Endothelial cell of umbilical vein (primary cell): ENCODE results near the gene C12orf57. TPM values are rescaled to one million over a fixed set of nuclear protein-coding genes. Genes with fewer than 3 reads are reported as not detected.

ENCODE experiments used
- BruUV-seq: library from RNA; stranded (reverse); fragments of 400-500 nt; replicated peaks from 2 replicates; lab custom pipeline; 2021; lab: Mats Ljungman, UMichigan
- CTCF ChIA-PET: fragments of 300-600, 350-600 bp; sonication (Branson Sonifier 250); formaldehyde crosslinking; loops from one replicate; lab custom pipeline; 2021; ENCODE audit warnings: antibody characterized with exemption, inconsistent platforms; lab: Charles Lee
- POLR2A ChIA-PET: fragments of 300-600, 350-600 bp; sonication (Branson Sonifier 250); formaldehyde crosslinking; loops from one replicate; lab custom pipeline; 2021; ENCODE audit warnings: antibody characterized with exemption, inconsistent platforms; lab: Charles Lee
- DNase-seq: peaks from one replicate; pipeline ENCODE4 v3.0.0-alpha.2; 2011; ENCODE audit warnings: low read depth, low spot score
- FAIRE-seq: peaks from 2 replicates; lab custom pipeline; 2011; peaks lifted over from hg19 to GRCh38; lab: Jason Lieb, UNC
- H2AFZ ChIP-seq: 2 replicates; pipeline ENCODE4 v1.6.0; 2012; ENCODE audit warnings: low read depth, low read length, control low read depth, inconsistent platforms
- H3K27ac ChIP-seq: 2 replicates; pipeline ENCODE4 v1.5.1; 2011; ENCODE audit warnings: low read depth, mild to moderate bottlenecking, control low read depth, low read length, moderate library complexity; ENCODE audit not compliant: insufficient read depth
- H3K27me3 ChIP-seq, 2 experiments: 2 replicates each; pipeline versions ENCODE4 v1.6.0 to v1.6.1; 2011; ENCODE audit warnings: low read length in 2 of 2, mixed read lengths in 1 of 2; ENCODE audit not compliant: control insufficient read depth in 2 of 2, insufficient read depth in 2 of 2
- H3K36me3 ChIP-seq, 2 experiments: 2 replicates in 1 of 2; 3 replicates in 1 of 2; pipeline ENCODE4 v1.5.1; 2011; ENCODE audit warnings: low read length in 2 of 2, mild to moderate bottlenecking in 1 of 2, moderate library complexity in 1 of 2; ENCODE audit not compliant: control insufficient read depth in 2 of 2, insufficient read depth in 2 of 2; ENCODE audit errors: extremely low read depth in 1 of 2
- H3K4me1 ChIP-seq: 3 replicates; pipeline ENCODE4 v1.5.1; 2011; ENCODE audit warnings: mild to moderate bottlenecking, low read length; ENCODE audit not compliant: control insufficient read depth, insufficient read depth; ENCODE audit errors: extremely low read depth
- H3K4me2 ChIP-seq: 2 replicates; pipeline ENCODE4 v1.6.1; 2011; ENCODE audit warnings: low read length, control low read depth, mixed read lengths; ENCODE audit not compliant: insufficient read depth
- H3K4me3 ChIP-seq, 3 experiments: fragments of 200-600 bp in 1 of 3; sonication (generic), shearing (Covaris generic) in 1 of 3; replicated peaks in 1 of 3; 2 replicates each; pipeline ENCODE4 v1.5.1; 2011 to 2016; ENCODE audit warnings: control low read depth in 3 of 3, low read length in 3 of 3, mild to moderate bottlenecking in 2 of 3, inconsistent platforms in 1 of 3, low read depth in 1 of 3, moderate library complexity in 1 of 3; ENCODE audit not compliant: insufficient read depth in 1 of 3
- H3K79me2 ChIP-seq: 2 replicates; pipeline ENCODE4 v1.6.0; 2012; ENCODE audit warnings: low read length, inconsistent platforms; ENCODE audit not compliant: control insufficient read depth, insufficient read depth
- H3K9ac ChIP-seq: replicated peaks from 2 replicates; pipeline ENCODE3; 2011; ENCODE audit warnings: low read length, control low read depth; ENCODE audit not compliant: insufficient read depth; ENCODE audit errors: extremely low read depth
- H3K9me1 ChIP-seq: replicated peaks from 3 replicates; pipeline ENCODE4 v1.6.0; 2011; ENCODE audit warnings: mild to moderate bottlenecking, low read length; ENCODE audit not compliant: control insufficient read depth, insufficient read depth; ENCODE audit errors: extremely low read depth
- H3K9me3 ChIP-seq: replicated peaks from 2 replicates; pipeline ENCODE4 v1.5.1; 2012; ENCODE audit warnings: low read length, inconsistent platforms; ENCODE audit not compliant: control insufficient read depth, insufficient read depth
- H4K20me1 ChIP-seq: replicated peaks from 2 replicates; pipeline ENCODE3; 2011; ENCODE audit warnings: mild to moderate bottlenecking, low read length; ENCODE audit not compliant: control insufficient read depth, insufficient read depth; ENCODE audit errors: extremely low read depth
- CTCF ChIP-seq, 2 donors: IDR thresholded peaks; 1 replicate in 1 of 2; 2 replicates in 1 of 2; pipeline ENCODE4 v1.5.1; 2011; ENCODE audit warnings: low read length in 2 of 2, mild to moderate bottlenecking in 2 of 2, moderate library complexity in 2 of 2, control low read depth in 1 of 2, inconsistent platforms in 1 of 2, low read depth in 1 of 2; ENCODE audit not compliant: insufficient read depth in 1 of 2; ENCODE audit errors: extremely low read depth in 1 of 2
- EZH2 ChIP-seq: IDR thresholded peaks from 2 replicates; pipeline ENCODE4 v1.6.1; 2012; ENCODE audit warnings: borderline replicate concordance, low read depth, mild to moderate bottlenecking, moderate library complexity, low read length, inconsistent platforms; ENCODE audit not compliant: severe bottlenecking
- FOS ChIP-seq: IDR thresholded peaks from 2 replicates; pipeline ENCODE4 v1.6.1; 2011; ENCODE audit warnings: mild to moderate bottlenecking, low read length, moderate library complexity, borderline replicate concordance; ENCODE audit not compliant: insufficient read depth
- GATA2 ChIP-seq: IDR thresholded peaks from 2 replicates; pipeline ENCODE4 v1.7.0; 2011; ENCODE audit warnings: low read depth, mild to moderate bottlenecking, moderate library complexity, mixed read lengths, low read length; ENCODE audit not compliant: insufficient read length, insufficient read depth
- JUN ChIP-seq: IDR thresholded peaks from 2 replicates; pipeline ENCODE4 v1.6.1; 2011; ENCODE audit warnings: borderline replicate concordance, low read depth; ENCODE audit not compliant: insufficient read length, insufficient read depth
- MAX ChIP-seq: IDR thresholded peaks from 2 replicates; pipeline ENCODE4 v1.6.1; 2011; ENCODE audit not compliant: insufficient read depth, insufficient read length
- MYC ChIP-seq: IDR thresholded peaks from one replicate; pipeline ENCODE4 v1.6.1; 2011; ENCODE audit warnings: mild to moderate bottlenecking, low read depth, low read length
- POLR2A ChIP-seq: IDR thresholded peaks from 2 replicates; pipeline ENCODE4 v1.6.1; 2012; ENCODE audit warnings: low read depth, mild to moderate bottlenecking, control low read depth, low read length
- POLR2AphosphoS5 ChIP-seq: IDR thresholded peaks from 2 replicates; pipeline ENCODE4 v1.6.1; 2012; ENCODE audit warnings: low read depth, mild to moderate bottlenecking, control low read depth, low read length, moderate library complexity; ENCODE audit not compliant: insufficient read depth
- dilution Hi-C: fragments of 300-500 bp; cut with MboI; formaldehyde crosslinking; loops from one replicate; pipeline ENCODE4 v1.15.0; 2019; ENCODE audit warnings: low sequenced_read_pairs; ENCODE audit not compliant: extremely low pct_ligation_motif_present
- intact Hi-C: fragments of 100-400 bp; cut with micrococcal nuclease; formaldehyde crosslinking; loops from one replicate; pipeline ENCODE4 v1.10.0; 2022
- polyA plus RNA-seq, 4 experiments: library from polyadenylated mRNA; depleted of rRNA in 3 of 4; stranded (reverse) in 3 of 4; unstranded in 1 of 4; fragments of >200 nt; gene quantifications; 2 replicates each; pipeline versions ENCODE4 v1.2.1 to v1.2.3, GENCODE V29; 2011 to 2012; ENCODE audit warnings: missing spikeins in 1 of 4
- total RNA-seq: library from RNA; stranded (reverse); gene quantifications from 2 replicates; pipeline ENCODE4 v1.2.3, GENCODE V29; 2021

The C12orf57 gene
- total and polyA plus RNA-seq, 2 donors (not counting 3 experiments of a cell fraction or from before 2014, with no cell fraction given): 167 to 729 TPM

- no peak overlapping the region for H3K27ac ChIP-seq
- H3K4me2 ChIP-seq: no peak overlapping the region
- ChIA-PET CTCF (interaction anchor here (0.6 to 4.0 kb wide), 28 partner anchors 8 to 673 kb away, joined by 3 to 124 read pairs (median 4); partner anchors contain the start of genes C12orf57, C1RL, LPCAT3 and RNU7-1), POLR2A (interaction anchor here (1.0 kb wide), 1 partner anchor 20 kb away, joined by 6 read pairs; the partner anchor contains the start of gene C12orf57)
- FAIRE-seq: peak; percentile 49
- no peaks in the 10 kb centered on the region for H4K20me1 ChIP-seq
- no peak for DNase-seq
- H2AFZ ChIP-seq: no peak overlapping the region
- H3K4me1 ChIP-seq: peaks cover 22% of the 10 kb centered on the region
- intact Hi-C loops: loop anchor here (1.0 kb wide), 3 partner anchors 20 to 95 kb away; partner anchors contain the start of gene C12orf57
- H3K9ac ChIP-seq: no peak overlapping the region
- H3K9me3 ChIP-seq: no peaks in the 10 kb centered on the region
- no peak overlapping the region for H3K4me3 ChIP-seq
- H3K9me1 ChIP-seq: no peaks in the 10 kb centered on the region
- no peaks in the 10 kb centered on the region for H3K27me3 ChIP-seq
- dilution Hi-C loops: no loop called here
- TF ChIP-seq POLR2AphosphoS5 (no peak), CTCF (IDR thresholded peaks at IDR 0.05; ENCODE audit: extremely low read depth in 1 of 2, insufficient read depth in 1 of 2, low read depth in 1 of 2, low read length in 2 of 2) (no peak), FOS (no peak), EZH2 (no peak), MAX (no peak), POLR2A (no peak), MYC (no peak), GATA2 (no peak), JUN (no peak)
- BruUV-seq: no TSS peak
- peaks cover 22% of the 10 kb centered on the region for H3K79me2 ChIP-seq
- H3K36me3 ChIP-seq: peaks cover 13 to 30% of the 10 kb centered on the region in 2 experiments
Observed at GRCh38 chr12:6964605-6965025, 20.8 kb downstream of the C12orf57 start.
